ENCODE results near the gene PCIF1. TPM values are rescaled to one million over a fixed set of nuclear protein-coding genes. Genes with fewer than 3 reads are reported as not detected.
A peak's percentile ranks its signal among the peaks of the same experiment; 100 is the strongest.

The PCIF1 gene
- total RNA-seq, 6 experiments from 2014 or later, result 14.8 to 23.1 (median 19.5) TPM

- H3K4me1 Mint-ChIP-seq (ENCODE audit: low read depth), result peaks cover 31% of the 10 kb centered on the region
- H3K4me3 Mint-ChIP-seq, result peak overlapping the region; percentile 86
- H3K27ac Mint-ChIP-seq, result peak overlapping the region; percentile 100
- no peak for TF ChIP-seq CTCF (IDR thresholded peaks at IDR 0.05)
- H3K27me3 Mint-ChIP-seq (ENCODE audit: insufficient read depth), result peaks cover 4% of the 10 kb centered on the region
- H3K9me3 Mint-ChIP-seq, result no peaks in the 10 kb centered on the region
- peaks cover 9% of the 10 kb centered on the region; the same call in 1 of the 2 replicates for H3K36me3 Mint-ChIP-seq (ENCODE audit: low read depth)
- DNase-seq, result peak; percentile 29
Observed at GRCh38 chr20:45968801-45969711, 34.6 kb downstream of the PCIF1 start.

- Mint-ChIP-seq H3K4me1 (ENCODE audit: low read depth) (peaks cover 39% of the 10 kb centered on the region), H3K27ac (peak overlapping the region; percentile 100), H3K27me3 (ENCODE audit: insufficient read depth) (peaks cover 4% of the 10 kb centered on the region), H3K36me3 (ENCODE audit: low read depth) (peaks cover 9% of the 10 kb centered on the region; the same call in 1 of the 2 replicates), H3K9me3 (no peaks in the 10 kb centered on the region), H3K4me3 (peak overlapping the region; percentile 86)
- DNase-seq, result peak; percentile 47
- TF ChIP-seq CTCF (IDR thresholded peaks at IDR 0.05), result peak; percentile 88
Observed at GRCh38 chr20:45969712-45970634, 35.5 kb downstream of the PCIF1 start.

- DNase-seq, result peak; percentile 11
- Mint-ChIP-seq H3K36me3 (ENCODE audit: low read depth) (peaks cover 6% of the 10 kb centered on the region; the same call in 1 of the 2 replicates), H3K4me3 (peak overlapping the region; percentile 86), H3K9me3 (no peaks in the 10 kb centered on the region), H3K27ac (peak overlapping the region; percentile 100), H3K4me1 (ENCODE audit: low read depth) (peaks cover 41% of the 10 kb centered on the region), H3K27me3 (ENCODE audit: insufficient read depth) (peaks cover 4% of the 10 kb centered on the region)
- no peak for TF ChIP-seq CTCF (IDR thresholded peaks at IDR 0.05)
Observed at GRCh38 chr20:45970646-45971424, 36.4 kb downstream of the PCIF1 start.

GRCh38 chr20:45971425-45971674, 36.9 kb downstream of the PCIF1 start:
- H3K4me3 Mint-ChIP-seq, result peak overlapping the region; percentile 86
- no peaks in the 10 kb centered on the region for H3K9me3 Mint-ChIP-seq
- peaks cover 41% of the 10 kb centered on the region for H3K4me1 Mint-ChIP-seq (ENCODE audit: low read depth)
- DNase-seq, result no peak
- TF ChIP-seq CTCF (IDR thresholded peaks at IDR 0.05), result no peak
- H3K36me3 Mint-ChIP-seq (ENCODE audit: low read depth), result peaks cover 5% of the 10 kb centered on the region; the same call in 1 of the 2 replicates
- H3K27me3 Mint-ChIP-seq (ENCODE audit: insufficient read depth), result peaks cover 4% of the 10 kb centered on the region
- H3K27ac Mint-ChIP-seq, result peak overlapping the region; percentile 100

Data from HFFc6 (cell line).